ENCODE results near the gene RTF1. TPM values are rescaled to one million over a fixed set of nuclear protein-coding genes. Genes with fewer than 3 reads are reported as not detected.
A peak's percentile ranks its signal among the peaks of the same experiment; 100 is the strongest.

RTF1 gene
- polyA plus RNA-seq, 3 donors, result 11.2 to 19.1 (median 15.0) TPM

- intact Hi-C loops (cut with micrococcal nuclease), result no loop called here
- DNase-seq, result no peak
- no peaks in the 10 kb centered on the region for H3K79me2 ChIP-seq (ENCODE audit: insufficient read depth, low read length)
- no peak for TF ChIP-seq CTCF (IDR thresholded peaks at IDR 0.05)
- Mint-ChIP-seq H3K36me3 (peaks cover 74 to 96% of the 10 kb centered on the region in 2 donors), H3K27ac (no peak overlapping the region), H3K4me3 (no peak overlapping the region), H3K27me3 (ENCODE audit: low read depth in 3 of 3) (peaks cover 0 to 7% (median 0%) of the 10 kb centered on the region in 3 donors), H3K9me3 (no peaks in the 10 kb centered on the region), H3K4me1 (peaks cover 5% of the 10 kb centered on the region)
- H3K4me2 ChIP-seq (replicated peaks; ENCODE audit: extremely low read depth, low read length, poor library complexity, severe bottlenecking), result no peak overlapping the region
- no peak overlapping the region for H3K4me3 ChIP-seq (replicated peaks in 1 of 3; ENCODE audit: low read depth in 2 of 3, low read length in 3 of 3)
- no peak overlapping the region for H3K9ac ChIP-seq (ENCODE audit: insufficient read depth, low read length, poor library complexity, severe bottlenecking)
- no peaks in the 10 kb centered on the region for H3K27me3 ChIP-seq (ENCODE audit: control insufficient read depth in 2 of 2, insufficient read depth in 2 of 2, low read length in 2 of 2)
- no peak overlapping the region for H2AFZ ChIP-seq (ENCODE audit: insufficient read depth, low read depth, low read length, poor library complexity, severe bottlenecking)
- 20% methylated on average over 1 of the region's 2 CpGs for WGBS (ENCODE audit: insufficient coverage)
- no peaks in the 10 kb centered on the region for H3K9me3 ChIP-seq (replicated peaks in 1 of 2; ENCODE audit: control insufficient read depth in 1 of 2, insufficient read depth in 1 of 2, low read length in 2 of 2)
- no peaks in the 10 kb centered on the region for H4K20me1 ChIP-seq (ENCODE audit: insufficient read depth, low read length)
- peaks cover 0 to 12% of the 10 kb centered on the region in 2 donors for H3K4me1 ChIP-seq (ENCODE audit: control insufficient read depth in 1 of 2, insufficient read depth in 2 of 2, low read length in 2 of 2)
- H3K36me3 ChIP-seq (replicated peaks in 1 of 2; ENCODE audit: control insufficient read depth in 1 of 2, insufficient read depth in 2 of 2, low read length in 2 of 2), result peaks cover 88 to 95% of the 10 kb centered on the region in 2 donors
- no peak overlapping the region for H3K27ac ChIP-seq (ENCODE audit: low read depth in 1 of 2, low read length in 2 of 2)
Observed at GRCh38 chr15:41474941-41475340, 58.0 kb downstream of the RTF1 start.

DNA sequence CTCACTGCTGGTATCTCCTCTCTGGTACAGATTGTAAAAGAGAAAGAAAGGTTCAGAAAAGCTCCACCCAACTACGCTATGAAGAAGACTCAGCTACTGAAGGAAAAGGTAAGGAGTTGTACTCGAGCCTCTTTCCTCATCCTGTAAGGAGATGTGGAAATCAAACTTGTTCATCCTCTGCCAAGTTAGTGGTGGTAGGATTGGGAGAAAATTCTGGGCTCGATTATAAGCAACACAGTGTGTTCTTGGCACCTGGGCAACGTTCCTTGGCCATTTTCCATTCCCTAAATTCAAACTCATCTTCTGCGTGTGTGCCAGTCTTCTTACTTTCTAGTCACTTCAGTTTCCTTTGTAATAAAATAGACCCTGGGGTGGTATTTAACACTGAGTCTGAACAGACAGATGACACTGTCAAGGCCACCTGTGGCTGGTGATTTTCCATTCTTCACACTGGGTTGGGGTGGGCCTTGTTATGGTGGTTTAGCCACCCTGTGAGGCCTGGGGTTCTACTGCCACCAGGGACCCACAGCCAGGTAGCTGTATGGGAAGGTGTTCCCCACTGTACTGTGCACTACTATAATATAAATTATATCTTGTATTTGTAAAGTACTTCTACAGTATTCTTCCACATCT, 59.6 kb downstream of the RTF1 start:
- peaks cover 0 to 3% (median 1%) of the 10 kb centered on the region in 7 donors for H3K9me3 Mint-ChIP-seq
- intact Hi-C loops (cut with micrococcal nuclease), result no loop called here
- Histone ChIP-seq H3K79me2 (ENCODE audit: insufficient read depth, low read length) (no peaks in the 10 kb centered on the region), H3K4me1 (ENCODE audit: control insufficient read depth in 1 of 2, insufficient read depth in 2 of 2, low read length in 2 of 2) (peaks cover 0 to 12% of the 10 kb centered on the region in 2 donors), H3K36me3 (replicated peaks in 1 of 2; ENCODE audit: control insufficient read depth in 1 of 2, insufficient read depth in 2 of 2, low read length in 2 of 2) (peaks cover 89 to 95% of the 10 kb centered on the region in 2 donors), H2AFZ (ENCODE audit: insufficient read depth, low read depth, low read length, poor library complexity, severe bottlenecking) (no peak overlapping the region), H3K9me3 (replicated peaks in 1 of 2; ENCODE audit: control insufficient read depth in 1 of 2, insufficient read depth in 1 of 2, low read length in 2 of 2) (no peaks in the 10 kb centered on the region), H3K9ac (ENCODE audit: insufficient read depth, low read length, poor library complexity, severe bottlenecking) (peak overlapping the region; percentile 5), H3K4me2 (replicated peaks; ENCODE audit: extremely low read depth, low read length, poor library complexity, severe bottlenecking) (no peak overlapping the region), H3K27me3 (ENCODE audit: control insufficient read depth in 2 of 2, insufficient read depth in 2 of 2, low read length in 2 of 2) (no peaks in the 10 kb centered on the region), H3K4me3 (replicated peaks in 1 of 3; ENCODE audit: low read depth in 2 of 3, low read length in 3 of 3) (no peak overlapping the region), H3K27ac (ENCODE audit: low read depth in 1 of 2, low read length in 2 of 2) (peak overlapping the region in 1 of 2 donors; percentile 6), H4K20me1 (ENCODE audit: insufficient read depth, low read length) (no peaks in the 10 kb centered on the region)
- H3K27me3 Mint-ChIP-seq (ENCODE audit: low read depth in 3 of 3), result peaks cover 0 to 7% (median 0%) of the 10 kb centered on the region in 3 donors
- H3K4me3 Mint-ChIP-seq, result no peak overlapping the region
- peak overlapping the region in 4 of 7 donors; percentile 19 to 84 (median 51) for H3K27ac Mint-ChIP-seq
- DNase-seq, result no peak
- peaks cover 5% of the 10 kb centered on the region for H3K4me1 Mint-ChIP-seq
- no peak for TF ChIP-seq CTCF (IDR thresholded peaks at IDR 0.05)
- WGBS (ENCODE audit: insufficient coverage), result 57% methylated on average over 1 of the region's 5 CpGs
- peaks cover 76 to 96% of the 10 kb centered on the region in 2 donors for H3K36me3 Mint-ChIP-seq

All from CD14-positive monocyte (primary cell).